GM12878 (cell line): ENCODE results near the gene GPBP1L1. TPM values are rescaled to one million over a fixed set of nuclear protein-coding genes. Genes with fewer than 3 reads are reported as not detected.
A peak's percentile ranks its signal among the peaks of the same experiment; 100 is the strongest.

Experiments used
- ATAC-seq: fragments of 200-7000 bp; cut with Tn5 transposase; 3 replicates; pipeline ENCODE4 v1.9.1; 2020; ENCODE audit warnings: mild to moderate bottlenecking, moderate library complexity
- BruUV-seq: library from RNA; stranded (reverse); fragments of 400-500 nt; replicated peaks from 2 replicates; lab custom pipeline; 2021; lab: Mats Ljungman, UMichigan
- CTCF ChIA-PET: fragments of 300-600 bp; sonication (Branson Sonifier 250); formaldehyde crosslinking; extraction: SDS; loops from one replicate; lab custom pipeline; 2021; ENCODE audit warnings: inconsistent platforms; lab: Yijun Ruan, JAX
- POLR2A ChIA-PET: fragments of 350-600 bp; formaldehyde crosslinking; extraction: SDS; loops from one replicate; lab custom pipeline; 2021; ENCODE audit warnings: inconsistent platforms; lab: Charles Lee
- RAD21 ChIA-PET: fragments of 300-600 bp; sonication (Branson Sonifier 250); formaldehyde crosslinking; loops from one replicate; lab custom pipeline; 2023; ENCODE audit warnings: antibody characterized with exemption; ENCODE audit not compliant: unreplicated experiment; lab: Charles Lee
- SMC1A ChIA-PET: fragments of 300-600 bp; sonication (Branson Sonifier 250); formaldehyde crosslinking; loops from one replicate; lab custom pipeline; 2023; ENCODE audit not compliant: unreplicated experiment, uncharacterized antibody; lab: Charles Lee
- DNase-seq: peaks from one replicate; pipeline ENCODE4 v3.0.0-alpha.2; 2011; ENCODE audit warnings: low read depth, low spot score
- FAIRE-seq: peaks from 3 replicates; lab custom pipeline; 2011; peaks lifted over from hg19 to GRCh38; lab: Jason Lieb, UNC
- H2AFZ ChIP-seq: 2 replicates; pipeline ENCODE4 v1.6.0; 2011; ENCODE audit warnings: low read depth, low read length, control low read depth; ENCODE audit not compliant: control insufficient read depth
- H3K27ac ChIP-seq: 2 replicates; pipeline ENCODE4 v1.5.1; 2011; ENCODE audit warnings: control low read depth; ENCODE audit not compliant: control insufficient read depth, insufficient read depth
- H3K27me3 ChIP-seq, 2 experiments: replicated peaks in 1 of 2; 2 replicates each; pipeline versions ENCODE4 v1.6.0 to v1.6.1; 2011; ENCODE audit warnings: low read length in 1 of 2; ENCODE audit not compliant: control insufficient read depth in 2 of 2, insufficient read depth in 2 of 2
- H3K36me3 ChIP-seq, 2 experiments: 2 replicates each; pipeline ENCODE4 v1.5.1; 2011; ENCODE audit warnings: low read length in 1 of 2; ENCODE audit not compliant: control insufficient read depth in 2 of 2, insufficient read depth in 2 of 2
- H3K4me1 ChIP-seq: 2 replicates; pipeline ENCODE4 v1.6.1; 2011; ENCODE audit warnings: mild to moderate bottlenecking, low read length, moderate library complexity, mixed read lengths; ENCODE audit not compliant: control insufficient read depth, insufficient read depth
- H3K4me2 ChIP-seq: 2 replicates; pipeline ENCODE4 v1.6.0; 2011; ENCODE audit warnings: control low read depth; ENCODE audit not compliant: control insufficient read depth, insufficient read depth
- H3K4me3 ChIP-seq: fragments of 200-600 bp; sonication (generic); 2 replicates; pipeline ENCODE4 v1.5.1; 2016
- H3K79me2 ChIP-seq: 2 replicates; pipeline ENCODE4 v1.6.0; 2011; ENCODE audit warnings: low read length; ENCODE audit not compliant: control insufficient read depth, insufficient read depth
- H3K9ac ChIP-seq: 2 replicates; pipeline ENCODE4 v1.8.0; 2011; ENCODE audit warnings: low read length, control low read depth, mixed read lengths; ENCODE audit not compliant: control insufficient read depth, insufficient read depth
- H3K9me3 ChIP-seq: replicated peaks from 3 replicates; pipeline ENCODE4 v1.5.1; 2011; ENCODE audit warnings: mild to moderate bottlenecking, low read length; ENCODE audit not compliant: control insufficient read depth, insufficient read depth
- H4K20me1 ChIP-seq: 2 replicates; pipeline ENCODE4 v1.6.0; 2011; ENCODE audit not compliant: control insufficient read depth, insufficient read depth
- ASH2L ChIP-seq: fragments of 300-600, 200-600 bp; sonication (generic); IDR thresholded peaks from 2 replicates; pipeline ENCODE4 v1.6.1; 2017; ENCODE audit warnings: low read depth, mild to moderate bottlenecking, borderline replicate concordance
- ATF7 ChIP-seq: fragments of 450-650 bp; IDR thresholded peaks from 2 replicates; pipeline ENCODE4 v1.6.1; 2016; ENCODE audit warnings: low read depth, mild to moderate bottlenecking
- CBX3 ChIP-seq: fragments of 200-600 bp; sonication (generic); IDR thresholded peaks from 2 replicates; pipeline ENCODE4 v1.6.1; 2016; ENCODE audit warnings: low read depth, borderline replicate concordance
- EED ChIP-seq: sonication (generic); IDR thresholded peaks from 2 replicates; pipeline ENCODE4 v1.6.1; 2016; ENCODE audit warnings: antibody characterized with exemption, low read depth
- KDM1A ChIP-seq: fragments of 200-600 bp; sonication (generic); IDR thresholded peaks from 2 replicates; pipeline ENCODE4 v1.6.1; 2016; ENCODE audit warnings: borderline replicate concordance
- KLF5 ChIP-seq: fragments of 450-650 bp; IDR thresholded peaks from 2 replicates; pipeline ENCODE4 v1.6.1; 2014; ENCODE audit warnings: mild to moderate bottlenecking; ENCODE audit not compliant: partially characterized antibody
- LARP7 ChIP-seq: fragments of 450-650 bp; IDR thresholded peaks from 2 replicates; pipeline ENCODE4 v1.6.1; 2017; ENCODE audit warnings: mild to moderate bottlenecking
- MYB ChIP-seq: fragments of 150-350 bp; IDR thresholded peaks from 2 replicates; pipeline ENCODE4 v1.6.1; 2014; ENCODE audit warnings: mild to moderate bottlenecking, low read depth, low read length, borderline replicate concordance
- POU2F2 ChIP-seq: IDR thresholded peaks from 3 replicates; pipeline ENCODE4 v1.6.1; 2011; ENCODE audit warnings: low read depth, mild to moderate bottlenecking, low read length, borderline replicate concordance
- RCOR1 ChIP-seq: conservative IDR thresholded peaks from 2 replicates; pipeline ENCODE4 v1.6.1; 2012; ENCODE audit warnings: low read depth, low read length, improper control_type of control experiment
- RELA ChIP-seq: fragments of 450-650 bp; IDR thresholded peaks from 2 replicates; pipeline ENCODE4 v1.8.0; 2014; ENCODE audit warnings: borderline replicate concordance; ENCODE audit not compliant: partially characterized antibody
- RFX5 ChIP-seq: IDR thresholded peaks from 2 replicates; pipeline ENCODE4 v1.6.1; 2011; ENCODE audit warnings: low read depth, low read length, improper control_type of control experiment
- SIX5 ChIP-seq: IDR thresholded peaks from 2 replicates; pipeline ENCODE4 v1.6.1; 2011; ENCODE audit warnings: mild to moderate bottlenecking, low read depth, low read length, moderate library complexity; ENCODE audit not compliant: severe bottlenecking
- SPI1 ChIP-seq: IDR thresholded peaks from 2 replicates; pipeline ENCODE4 v1.6.1; 2011; ENCODE audit warnings: low read depth, mild to moderate bottlenecking, low read length, moderate library complexity, borderline replicate concordance; ENCODE audit not compliant: insufficient read depth
- TARDBP ChIP-seq: IDR thresholded peaks from 2 replicates; pipeline ENCODE4 v1.6.1; 2016; ENCODE audit warnings: borderline replicate concordance
- ZNF207 ChIP-seq: fragments of 450-650 bp; IDR thresholded peaks from 2 replicates; pipeline ENCODE4 v1.6.1; 2014; ENCODE audit warnings: antibody characterized with exemption, mild to moderate bottlenecking, borderline replicate concordance
- ZNF24 ChIP-seq: fragments of 450-650 bp; IDR thresholded peaks from 2 replicates; pipeline ENCODE4 v1.6.1; 2017; ENCODE audit warnings: antibody characterized with exemption, mild to moderate bottlenecking
- WGBS: methylation state at CpG from one replicate; pipeline ENCODE4 v1.1.6; 2016; ENCODE audit warnings: low lambda C conversion rate; ENCODE audit not compliant: insufficient replicate concordance, insufficient coverage; ENCODE audit errors: missing lambda C conversion rate; 5-methylcytosine and 5-hydroxymethylcytosine counted together
- in situ Hi-C: fragments of 300-500 bp; cut with MboI; formaldehyde crosslinking; loops from 9 replicates; pipeline ENCODE4 v1.14.3; 2018; ENCODE audit warnings: mixed read lengths
- intact Hi-C: fragments of 100-400 bp; cut with micrococcal nuclease; formaldehyde crosslinking; loops from one replicate; pipeline ENCODE4 v1.14.2; 2022; ENCODE audit not compliant: unreplicated experiment
- polyA plus RNA-seq, 11 experiments: library from polyadenylated mRNA; depleted of rRNA in 4 of 11; unstranded in 6 of 11; stranded (reverse) in 5 of 11; fragments of >200 nt; fragmentation: Nextera tagmentation in 4 of 11; fragmentation: Illumina TruSeq in 1 of 11; extraction: Ambion mirVana in 4 of 11; extraction: Trizol in 1 of 11; gene quantifications; 1 replicate in 1 of 11; 2 replicates in 10 of 11; pipeline versions ENCODE4 v1.2.1 to v1.2.3, GENCODE V29; 2011 to 2016; ENCODE audit warnings: inconsistent platforms in 2 of 11, missing spikeins in 2 of 11, low read depth in 1 of 11
- total RNA-seq, 4 experiments: library from RNA; depleted of rRNA in 3 of 4; stranded (reverse); fragments of >200 nt in 3 of 4; fragmentation: Illumina TruSeq in 1 of 4; extraction: Trizol in 1 of 4; gene quantifications; 2 replicates each; pipeline versions ENCODE4 v1.2.1 to v1.2.3, GENCODE V29; 2013 to 2021
- TF ChIP-seq, protein P1 (sequence below): IDR thresholded peaks from 2 replicates; pipeline ENCODE4 v1.6.1; 2012; ENCODE audit warnings: low read depth, low read length, improper control_type of control experiment
- TF ChIP-seq, protein P2 (sequence below): fragments of 450-650 bp; IDR thresholded peaks from 2 replicates; pipeline ENCODE4 v1.6.1; 2017; ENCODE audit warnings: mild to moderate bottlenecking, moderate library complexity

Gene GPBP1L1
- total and polyA plus RNA-seq, 10 of the 15 experiments (the other 5 are each of a cell fraction or from before 2014, with no cell fraction given) = 37.3 to 91.6 (median 81.2) TPM

DNA sequence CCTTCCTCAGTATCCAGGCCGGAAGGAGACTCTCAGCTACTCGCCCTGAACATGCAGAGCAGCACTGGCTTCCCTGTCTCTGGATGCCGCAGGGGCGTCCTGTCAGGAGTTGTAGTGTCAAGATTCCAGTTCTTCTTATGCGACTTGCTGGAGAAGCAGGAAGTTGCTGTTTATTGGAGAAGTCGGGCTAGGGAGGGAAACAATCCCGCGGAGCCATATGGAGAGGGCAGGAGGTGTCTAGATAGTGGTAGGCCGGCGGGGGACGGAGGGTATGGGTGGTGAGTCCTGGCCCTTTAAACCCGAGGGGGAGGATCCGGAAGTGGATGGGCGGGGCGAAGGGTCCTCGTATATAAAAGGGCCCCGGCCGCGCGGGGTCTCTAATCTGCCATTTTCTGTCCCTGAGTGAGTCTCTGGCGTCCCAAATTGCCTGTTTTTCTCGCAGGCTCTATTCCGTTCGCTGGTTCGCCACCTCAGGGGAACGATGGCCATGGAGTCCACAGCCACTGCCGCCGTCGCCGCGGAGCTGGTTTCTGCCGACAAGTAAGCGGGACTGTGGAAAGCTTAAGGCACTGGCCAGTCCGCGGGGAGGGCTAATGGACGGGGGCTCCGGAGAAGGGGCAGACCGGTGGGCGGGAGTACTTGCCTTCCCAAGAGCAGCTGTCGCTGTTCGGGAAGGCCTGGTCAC is 102.5 kb downstream of the GPBP1L1 start, which contains the start of gene NASP:
Gene NASP (plus strand): TSS at position 376 of the 685 bp plus-strand sequence. CDS start 106 bp downstream, at position 482.
- BruUV-seq = TSS peak; percentile 76
- ATAC-seq (peak; percentile 75), FAIRE-seq (no peak), DNase-seq (no peak)
- Histone ChIP-seq H2AFZ (peak within 1 kb of the TSS; percentile 98), H3K27ac (peak within 1 kb of the TSS; percentile 97), H3K4me3 (peak within 1 kb of the TSS; percentile 94), H3K4me2 (peak within 1 kb of the TSS; percentile 93), H3K79me2 (peaks cover 48% of the 10 kb centered on the region), H3K9ac (peak within 1 kb of the TSS; percentile 98), H4K20me1 (peaks cover 4% of the 10 kb centered on the region; the same call in 1 of the 2 replicates), H3K9me3 (no peaks in the 10 kb centered on the region), H3K27me3 (no peaks in the 10 kb centered on the region), H3K36me3 (no peaks in the 10 kb centered on the region), H3K4me1 (peaks cover 12% of the 10 kb centered on the region; the same call in 1 of the 2 replicates)
- intact Hi-C loops (loop anchor here (2.0 to 10.0 kb wide), 3 partner anchors 63 to 569 kb away; partner anchors contain the start of genes GPBP1L1, HECTD3, PRDX1 and UROD), in situ Hi-C loops (loop anchor here (5.0 kb wide), 1 partner anchor 572 kb away; the partner anchor contains the start of genes HECTD3 and UROD)
- RAD21 ChIA-PET = interaction anchor here (0.7 to 6.3 kb wide), 17 partner anchors 14 to 296 kb away, joined by 3 to 41 read pairs (median 7); partner anchors contain the start of genes AKR1A1, CCDC163, GPBP1L1 and MMACHC
- POLR2A ChIA-PET = interaction anchor here (0.5 to 3.7 kb wide), 27 partner anchors 10 to 853 kb away, joined by 3 to 35 read pairs (median 5); partner anchors contain the start of genes AKR1A1, CCDC163, GPBP1L1 and IPP
- 1% methylated on average over 38 of the region's 41 CpGs for WGBS
- SMC1A ChIA-PET = interaction anchor here (1.0 to 6.2 kb wide), 19 partner anchors 10 to 572 kb away, joined by 3 to 35 read pairs (median 7); partner anchors contain the start of genes AKR1A1, CCDC163, HECTD3 and MMACHC
- CTCF ChIA-PET = interaction anchor here (0.8 to 7.8 kb wide), 12 partner anchors 10 to 853 kb away, joined by 3 to 70 read pairs (median 4); partner anchors contain the start of genes PRDX1 and RNU5D-1
- TF ChIP-seq ATF7 = no peak
- TF ChIP-seq CBX3 = no peak
- peak; percentile 94 for TF ChIP-seq POU2F2
- peak; percentile 83; the same call in 1 of the 2 replicates for TF ChIP-seq ZNF207
- TF ChIP-seq TARDBP = no peak
- no peak for TF ChIP-seq EED
- TF ChIP-seq, protein P1, sequence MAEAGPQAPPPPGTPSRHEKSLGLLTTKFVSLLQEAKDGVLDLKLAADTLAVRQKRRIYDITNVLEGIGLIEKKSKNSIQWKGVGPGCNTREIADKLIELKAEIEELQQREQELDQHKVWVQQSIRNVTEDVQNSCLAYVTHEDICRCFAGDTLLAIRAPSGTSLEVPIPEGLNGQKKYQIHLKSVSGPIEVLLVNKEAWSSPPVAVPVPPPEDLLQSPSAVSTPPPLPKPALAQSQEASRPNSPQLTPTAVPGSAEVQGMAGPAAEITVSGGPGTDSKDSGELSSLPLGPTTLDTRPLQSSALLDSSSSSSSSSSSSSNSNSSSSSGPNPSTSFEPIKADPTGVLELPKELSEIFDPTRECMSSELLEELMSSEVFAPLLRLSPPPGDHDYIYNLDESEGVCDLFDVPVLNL = 0 out of 2 replicates have a peak, but pooled peaks have one; percentile 32
- TF ChIP-seq KLF5 = no peak
- TF ChIP-seq ZNF24 = no peak
- TF ChIP-seq ASH2L = no peak
- TF ChIP-seq LARP7 = peak; percentile 62
- TF ChIP-seq MYB = no peak
- TF ChIP-seq KDM1A = no peak
- no peak for TF ChIP-seq RFX5
- TF ChIP-seq, protein P2, sequence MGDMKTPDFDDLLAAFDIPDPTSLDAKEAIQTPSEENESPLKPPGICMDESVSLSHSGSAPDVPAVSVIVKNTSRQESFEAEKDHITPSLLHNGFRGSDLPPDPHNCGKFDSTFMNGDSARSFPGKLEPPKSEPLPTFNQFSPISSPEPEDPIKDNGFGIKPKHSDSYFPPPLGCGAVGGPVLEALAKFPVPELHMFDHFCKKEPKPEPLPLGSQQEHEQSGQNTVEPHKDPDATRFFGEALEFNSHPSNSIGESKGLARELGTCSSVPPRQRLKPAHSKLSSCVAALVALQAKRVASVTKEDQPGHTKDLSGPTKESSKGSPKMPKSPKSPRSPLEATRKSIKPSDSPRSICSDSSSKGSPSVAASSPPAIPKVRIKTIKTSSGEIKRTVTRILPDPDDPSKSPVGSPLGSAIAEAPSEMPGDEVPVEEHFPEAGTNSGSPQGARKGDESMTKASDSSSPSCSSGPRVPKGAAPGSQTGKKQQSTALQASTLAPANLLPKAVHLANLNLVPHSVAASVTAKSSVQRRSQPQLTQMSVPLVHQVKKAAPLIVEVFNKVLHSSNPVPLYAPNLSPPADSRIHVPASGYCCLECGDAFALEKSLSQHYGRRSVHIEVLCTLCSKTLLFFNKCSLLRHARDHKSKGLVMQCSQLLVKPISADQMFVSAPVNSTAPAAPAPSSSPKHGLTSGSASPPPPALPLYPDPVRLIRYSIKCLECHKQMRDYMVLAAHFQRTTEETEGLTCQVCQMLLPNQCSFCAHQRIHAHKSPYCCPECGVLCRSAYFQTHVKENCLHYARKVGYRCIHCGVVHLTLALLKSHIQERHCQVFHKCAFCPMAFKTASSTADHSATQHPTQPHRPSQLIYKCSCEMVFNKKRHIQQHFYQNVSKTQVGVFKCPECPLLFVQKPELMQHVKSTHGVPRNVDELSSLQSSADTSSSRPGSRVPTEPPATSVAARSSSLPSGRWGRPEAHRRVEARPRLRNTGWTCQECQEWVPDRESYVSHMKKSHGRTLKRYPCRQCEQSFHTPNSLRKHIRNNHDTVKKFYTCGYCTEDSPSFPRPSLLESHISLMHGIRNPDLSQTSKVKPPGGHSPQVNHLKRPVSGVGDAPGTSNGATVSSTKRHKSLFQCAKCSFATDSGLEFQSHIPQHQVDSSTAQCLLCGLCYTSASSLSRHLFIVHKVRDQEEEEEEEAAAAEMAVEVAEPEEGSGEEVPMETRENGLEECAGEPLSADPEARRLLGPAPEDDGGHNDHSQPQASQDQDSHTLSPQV = no peak
- TF ChIP-seq SIX5 = no peak
- peak; percentile 15 for TF ChIP-seq RELA
- 0 out of 2 replicates have a peak, but pooled peaks have one; percentile 16 for TF ChIP-seq RCOR1
- TF ChIP-seq SPI1 = no peak; the same call in 1 of the 2 replicates
